GM23248 (cell line): Measurements from ENCODE around the gene GMPR. TPM values are rescaled to one million over a fixed set of nuclear protein-coding genes. Genes with fewer than 3 reads are reported as not detected.
"Not testable (repeated sequence)": the region's sequence is repeated elsewhere in the genome, so short reads cannot be mapped to it uniquely, and the experiment has no call there.

Experiments
- DNase-seq: peaks from one replicate; pipeline ENCODE4 v3.0.0-alpha.2; 2015
- H2AFZ ChIP-seq: fragments of 200-600 bp; sonication (generic); 2 replicates; pipeline ENCODE4 v1.6.1; 2016; ENCODE audit warnings: antibody characterized with exemption
- H3F3A ChIP-seq: fragments of 200-600 bp; sonication (generic); 2 replicates; pipeline ENCODE4 v1.6.1; 2016; ENCODE audit warnings: mild to moderate bottlenecking, antibody characterized with exemption, mixed run types; ENCODE audit not compliant: insufficient read depth
- H3K27ac ChIP-seq: fragments of 200-600 bp; sonication (generic); 2 replicates; pipeline ENCODE4 v1.5.1; 2016; ENCODE audit warnings: mild to moderate bottlenecking
- H3K27me3 ChIP-seq: fragments of 200-600 bp; sonication (generic); replicated peaks from 2 replicates; pipeline ENCODE4 v1.6.1; 2016; ENCODE audit warnings: mild to moderate bottlenecking; ENCODE audit not compliant: insufficient read depth
- H3K36me3 ChIP-seq: fragments of 200-600 bp; sonication (generic); 2 replicates; pipeline ENCODE4 v1.6.1; 2016; ENCODE audit warnings: low read depth, mild to moderate bottlenecking
- H3K4me1 ChIP-seq: fragments of 200-600 bp; sonication (generic); 2 replicates; pipeline ENCODE4 v1.6.1; 2016; ENCODE audit warnings: mild to moderate bottlenecking; ENCODE audit not compliant: insufficient read depth
- H3K4me2 ChIP-seq: fragments of 200-600 bp; sonication (generic); one replicate; pipeline ENCODE4 v1.6.1; 2016; ENCODE audit warnings: mild to moderate bottlenecking; ENCODE audit not compliant: unreplicated experiment
- H3K4me3 ChIP-seq: fragments of 200-600 bp; sonication (generic); 2 replicates; pipeline ENCODE4 v1.5.1; 2016; ENCODE audit warnings: mild to moderate bottlenecking
- H3K79me2 ChIP-seq: fragments of 200-600 bp; sonication (generic); 2 replicates; pipeline ENCODE4 v1.6.1; 2016; ENCODE audit warnings: mild to moderate bottlenecking; ENCODE audit not compliant: insufficient read depth
- H3K9ac ChIP-seq: fragments of 200-600 bp; sonication (generic); 2 replicates; pipeline ENCODE4 v1.6.1; 2016; ENCODE audit warnings: mild to moderate bottlenecking
- H3K9me2 ChIP-seq: fragments of 200-600 bp; sonication (generic); 2 replicates; pipeline ENCODE4 v1.6.1; 2016; ENCODE audit warnings: mixed run types, mild to moderate bottlenecking, moderate library complexity; ENCODE audit not compliant: insufficient read depth
- H3K9me3 ChIP-seq: fragments of 200-600 bp; sonication (generic); one replicate; pipeline ENCODE4 v1.6.1; 2017; ENCODE audit warnings: low read depth
- H4K20me1 ChIP-seq: fragments of 200-600 bp; sonication (generic); 2 replicates; pipeline ENCODE4 v1.6.0; 2016; ENCODE audit not compliant: insufficient read depth
- EZH2 ChIP-seq: fragments of 200-600 bp; sonication (generic); IDR thresholded peaks from 2 replicates; pipeline ENCODE4 v1.6.1; 2018; ENCODE audit warnings: antibody characterized with exemption, mild to moderate bottlenecking; ENCODE audit not compliant: insufficient read depth, poor library complexity, severe bottlenecking
- EZH2phosphoT487 ChIP-seq: fragments of 200-600 bp; sonication (generic); IDR thresholded peaks from 2 replicates; pipeline ENCODE4 v1.6.1; 2018; ENCODE audit warnings: antibody characterized with exemption, moderate library complexity, mild to moderate bottlenecking, low read depth; ENCODE audit not compliant: insufficient read depth
- WGBS, 2 experiments: methylation state at CpG; one replicate each; pipeline ENCODE4 v1.1.6; 2015 to 2017; ENCODE audit warnings: low lambda C conversion rate in 2 of 2, low coverage in 1 of 2; ENCODE audit errors: missing lambda C conversion rate in 2 of 2; 5-methylcytosine and 5-hydroxymethylcytosine counted together
- in situ Hi-C: fragments of 300-500 bp; cut with MboI; formaldehyde crosslinking; loops from 2 replicates; pipeline ENCODE4 v1.15.0; 2020
- polyA plus RNA-seq: library from polyadenylated mRNA; unstranded; fragments of >200 nt; fragmentation: Nextera tagmentation; extraction: Ambion mirVana; gene quantifications from 2 replicates; pipeline ENCODE4 v1.2.1, GENCODE V29; 2016
- total RNA-seq: library from RNA; depleted of rRNA; stranded (reverse); fragments of >200 nt; shearing (Covaris generic); gene quantifications from 2 replicates; pipeline ENCODE4 v1.2.3, GENCODE V29; 2014

GMPR gene
- total and polyA plus RNA-seq, 2 experiments from 2014 or later: 2.2 to 2.3 TPM

DNA sequence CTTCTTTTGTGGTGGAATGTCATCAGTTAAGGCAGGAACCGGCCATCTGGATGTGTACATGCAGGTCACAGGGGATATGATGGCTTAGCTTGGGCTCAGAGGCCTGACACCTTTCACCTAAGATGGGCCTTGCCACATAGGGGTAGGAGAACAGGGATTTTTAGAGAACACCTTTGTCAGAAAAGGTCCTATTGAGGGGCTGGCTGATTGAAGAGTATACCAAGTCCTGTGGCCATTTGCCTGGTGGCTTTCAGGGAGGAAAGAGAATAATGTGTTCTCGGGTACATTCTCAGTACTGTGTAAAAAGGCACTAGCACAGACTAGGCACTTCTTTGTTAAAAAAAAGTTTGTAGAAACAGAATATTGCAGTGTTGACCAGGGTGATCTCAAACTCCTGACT, 26.4 kb downstream of the GMPR start:
- H3K79me2 ChIP-seq: no peaks in the 10 kb centered on the region
- 87 to 100% methylated on average over 2 of the region's 2 CpGs for WGBS, 2 experiments

DNA sequence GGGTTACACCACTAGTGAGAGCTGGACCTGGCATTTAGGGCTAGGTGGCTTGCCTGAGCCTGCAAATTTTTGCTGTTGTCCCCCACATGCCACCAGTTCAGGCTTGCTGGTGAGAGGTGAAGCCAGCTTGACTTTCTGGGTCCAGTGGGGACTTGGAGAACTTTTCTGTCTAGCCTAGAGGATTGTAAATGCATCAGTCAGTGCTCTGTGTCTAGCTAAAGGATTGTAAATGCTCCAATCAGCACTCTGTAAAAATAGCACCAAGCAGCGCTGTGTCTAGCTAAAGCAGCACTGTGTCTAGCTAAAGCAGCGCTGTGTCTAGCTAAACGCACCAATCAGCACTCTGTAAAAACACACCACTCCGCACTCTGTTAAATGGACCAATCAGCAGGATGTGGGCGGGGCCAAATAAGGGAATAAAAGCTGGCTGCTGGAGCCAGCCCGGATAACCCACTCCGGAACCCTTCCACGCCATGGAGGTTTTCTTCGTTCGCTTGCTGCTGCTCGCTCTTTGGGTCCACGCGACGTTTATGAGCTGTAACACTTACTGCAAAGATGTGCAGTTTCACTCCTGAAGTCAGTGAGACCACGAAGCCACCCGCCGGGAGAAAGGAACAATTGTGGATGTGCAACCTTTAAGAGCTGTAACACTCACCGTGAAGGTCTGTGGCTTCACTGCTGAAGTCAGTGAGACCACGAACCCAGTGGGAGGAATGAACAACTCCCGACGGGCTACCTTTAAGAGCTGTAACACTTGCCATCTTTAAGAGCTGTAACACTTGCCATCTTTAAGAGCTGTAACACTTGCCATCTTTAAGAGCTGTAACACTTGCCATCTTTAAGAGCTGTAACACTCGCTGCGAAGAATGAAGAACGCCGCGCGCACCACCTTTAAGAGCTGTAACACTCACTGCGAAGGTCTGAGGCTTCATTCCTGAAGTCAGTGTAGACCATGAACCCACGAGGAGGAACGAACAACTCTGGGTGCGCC, 27.3 kb downstream of the GMPR start:
- no peaks in the 10 kb centered on the region for H3K36me3 ChIP-seq
- in situ Hi-C loops: no loop called here
- 94 to 95% methylated on average over 31 of the region's 31 CpGs for WGBS, 2 experiments

More for the DNA sequence above, 26.4 kb downstream of the GMPR start:
- no peaks in the 10 kb centered on the region for H3F3A ChIP-seq
- H3K9me3 ChIP-seq: no peaks in the 10 kb centered on the region
- no peak overlapping the region for H3K27ac ChIP-seq
- H3K4me1 ChIP-seq: no peaks in the 10 kb centered on the region
- no peaks in the 10 kb centered on the region for H4K20me1 ChIP-seq
- TF ChIP-seq EZH2phosphoT487: no peak
- no peak for TF ChIP-seq EZH2
- H2AFZ ChIP-seq: no peak overlapping the region
- in situ Hi-C loops: no loop called here
- DNase-seq: no peak
- H3K27me3 ChIP-seq: no peaks in the 10 kb centered on the region
- H3K4me3 ChIP-seq: no peak overlapping the region
- no peak overlapping the region for H3K9ac ChIP-seq
- H3K4me2 ChIP-seq: no peak overlapping the region
- no peaks in the 10 kb centered on the region for H3K9me2 ChIP-seq
- no peaks in the 10 kb centered on the region for H3K36me3 ChIP-seq

DNA sequence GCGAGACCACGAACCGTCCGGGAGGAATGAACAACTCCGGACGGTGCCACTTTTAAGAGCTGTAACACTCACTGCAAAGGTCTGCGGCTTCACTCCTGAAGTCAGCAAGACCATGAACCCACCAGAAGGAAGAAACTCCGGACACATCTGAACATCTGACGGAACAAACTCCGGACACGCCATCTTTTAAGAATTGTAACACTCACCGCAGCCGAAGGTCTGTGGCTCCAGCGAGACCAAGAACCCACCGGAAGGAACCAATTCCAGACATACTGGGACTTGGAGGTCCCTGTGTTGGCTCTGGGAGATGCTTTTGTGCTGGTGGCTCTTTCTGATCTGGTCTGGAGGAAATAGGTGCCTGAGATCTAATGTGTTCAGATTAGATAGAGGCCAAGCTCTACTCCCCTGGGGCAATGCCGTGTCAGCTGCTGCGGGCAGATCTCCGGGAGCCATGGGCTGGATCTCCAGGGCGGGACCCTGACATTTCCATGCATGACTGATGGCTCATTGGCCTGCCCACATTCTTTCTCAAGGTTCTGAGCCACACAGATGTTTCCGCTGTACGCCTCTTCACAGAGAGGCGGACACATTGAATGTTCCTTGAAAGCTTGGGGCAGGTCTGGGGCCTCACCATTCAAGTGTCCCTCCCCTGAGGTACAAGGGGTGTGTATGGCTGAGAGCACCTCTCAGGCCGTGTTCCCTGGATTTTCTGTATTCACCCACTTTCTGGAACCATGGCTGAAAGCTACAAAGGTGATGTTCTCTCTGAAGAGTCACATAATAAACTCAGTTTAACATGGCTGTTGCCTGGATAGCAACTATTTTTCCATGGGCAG, 29.3 kb downstream of the GMPR start:
- Histone ChIP-seq H4K20me1 (no peaks in the 10 kb centered on the region), H3K79me2 (no peaks in the 10 kb centered on the region), H3K27me3 (no peaks in the 10 kb centered on the region), H3K9me2 (no peaks in the 10 kb centered on the region), H3K4me3 (no peak overlapping the region), H3K9ac (no peak overlapping the region), H3K27ac (no peak overlapping the region), H3K4me1 (no peaks in the 10 kb centered on the region), H3K36me3 (no peaks in the 10 kb centered on the region), H3K9me3 (no peaks in the 10 kb centered on the region), H2AFZ (no peak overlapping the region), H3F3A (no peaks in the 10 kb centered on the region), H3K4me2 (no peak overlapping the region)
- TF ChIP-seq EZH2 (no peak), EZH2phosphoT487 (no peak)
- in situ Hi-C loops: no loop called here
- no peak for DNase-seq
- WGBS, 2 experiments: 93 to 94% methylated on average over 23 of the region's 23 CpGs

More for the DNA sequence above, 27.3 kb downstream of the GMPR start:
- no peaks in the 10 kb centered on the region for H3F3A ChIP-seq
- H3K79me2 ChIP-seq: no peaks in the 10 kb centered on the region
- no peak overlapping the region for H3K4me2 ChIP-seq
- H3K9me2 ChIP-seq: no peaks in the 10 kb centered on the region
- TF ChIP-seq EZH2 (no peak), EZH2phosphoT487 (no peak)
- DNase-seq: no peak
- H3K9me3 ChIP-seq: no peaks in the 10 kb centered on the region
- no peaks in the 10 kb centered on the region for H3K4me1 ChIP-seq
- H3K4me3 ChIP-seq: no peak overlapping the region
- H4K20me1 ChIP-seq: no peaks in the 10 kb centered on the region
- H3K27ac ChIP-seq: no peak overlapping the region
- H3K27me3 ChIP-seq: no peaks in the 10 kb centered on the region
- no peak overlapping the region for H3K9ac ChIP-seq
- H2AFZ ChIP-seq: no peak overlapping the region

DNA sequence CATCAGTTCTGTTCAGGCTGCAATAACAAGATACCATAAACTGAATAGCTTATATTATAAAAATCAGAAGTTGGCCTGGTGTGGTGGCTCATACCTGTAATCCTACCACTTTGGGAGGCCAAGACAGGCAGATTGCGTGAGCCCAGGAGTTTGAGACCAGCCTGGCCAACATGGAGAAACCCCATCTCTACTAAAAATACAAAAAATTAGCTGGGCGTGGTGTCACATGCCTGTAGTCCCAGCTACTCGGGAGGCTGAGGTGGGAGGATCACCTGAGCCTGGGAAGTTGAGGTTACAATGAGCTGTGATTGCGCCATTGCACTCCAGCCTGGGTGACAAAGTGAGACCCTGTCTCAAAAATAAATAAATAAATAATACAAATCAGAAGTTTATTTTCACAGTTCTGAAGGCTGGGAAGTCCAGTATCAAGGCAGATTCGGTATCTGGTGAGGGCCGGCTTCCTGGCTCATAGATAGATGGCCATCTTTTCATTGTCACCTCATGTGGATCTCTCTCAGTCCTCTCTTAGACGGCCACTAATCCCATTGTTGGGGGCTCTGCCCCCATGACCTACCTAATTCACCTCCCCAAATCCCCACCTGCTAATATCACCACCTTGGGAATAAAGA, 31.2 kb downstream of the GMPR start:
- WGBS, 2 experiments: 81 to 87% methylated on average over 7 of the region's 7 CpGs
- H3K9me3 ChIP-seq, in situ Hi-C loops: not testable (repeated sequence)

More for the DNA sequence above, 31.2 kb downstream of the GMPR start:
- not testable (repeated sequence) for H3K79me2 ChIP-seq, H3K9ac ChIP-seq, H3K27ac ChIP-seq, H2AFZ ChIP-seq, H3K27me3 ChIP-seq, H3K9me2 ChIP-seq, H4K20me1 ChIP-seq, H3F3A ChIP-seq, H3K4me3 ChIP-seq, H3K4me1 ChIP-seq, H3K36me3 ChIP-seq, DNase-seq, H3K4me2 ChIP-seq
